GM12801 (cell line): ENCODE results near the gene RPS15.

ENCODE experiments used
- CTCF ChIP-seq: IDR thresholded peaks from one replicate; pipeline ENCODE4 v1.5.1; 2011; ENCODE audit warnings: control low read depth; ENCODE audit not compliant: insufficient read length; ENCODE audit errors: extremely low read depth

Gene RPS15

GRCh38 chr19:1446713-1447481, 8.7 kb downstream of the RPS15 start:
- no peak for TF ChIP-seq CTCF

- TF ChIP-seq CTCF: no peak
Observed at GRCh38 chr19:1447504-1447903, 9.3 kb downstream of the RPS15 start.

GRCh38 chr19:1447944-1448343, 9.7 kb downstream of the RPS15 start:
- no peak for TF ChIP-seq CTCF

- no peak for TF ChIP-seq CTCF
Observed at GRCh38 chr19:1449467-1450442, 11.6 kb downstream of the RPS15 start, which contains the start of gene APC2. TSS of gene APC2 (plus strand) at chr19:1450121. CDS start at chr19:1453002, 2,881 bp downstream.

- TF ChIP-seq CTCF: no peak
Observed at GRCh38 chr19:1450735-1451731, 12.8 kb downstream of the RPS15 start.

GRCh38 chr19:1451916-1452801, 14.0 kb downstream of the RPS15 start:
- TF ChIP-seq CTCF: no peak
